KOPT-K1 (cell line): ENCODE data around the gene TCF15.
"Not testable (repeated sequence)": the region's sequence is repeated elsewhere in the genome, so short reads cannot be mapped to it uniquely, and the experiment has no call there.

Experiments used
- H3K27ac ChIP-seq: fragments of 200-600 bp; sonication (generic); 2 replicates; pipeline ENCODE4 v1.5.1; 2016; ENCODE audit warnings: antibody characterized with exemption, mild to moderate bottlenecking, low read depth, low read length; ENCODE audit not compliant: poor library complexity, severe bottlenecking
- H3K36me3 ChIP-seq: fragments of 200-600 bp; sonication (generic); 2 replicates; pipeline ENCODE4 v1.5.1; 2017; ENCODE audit warnings: antibody characterized with exemption, mild to moderate bottlenecking, low read length, moderate library complexity; ENCODE audit not compliant: insufficient read depth
- H3K9me3 ChIP-seq: fragments of 200-600 bp; sonication (generic); 2 replicates; pipeline ENCODE4 v1.5.1; 2017; ENCODE audit warnings: antibody characterized with exemption, low read length, mild to moderate bottlenecking; ENCODE audit not compliant: insufficient read depth, poor library complexity, severe bottlenecking

Gene TCF15

GRCh38 chr20:646107-646867 lies 36.2 kb upstream of the TCF15 start:
- Histone ChIP-seq H3K27ac (no peak overlapping the region), H3K9me3 (no peaks in the 10 kb centered on the region), H3K36me3 (no peaks in the 10 kb centered on the region)

- Histone ChIP-seq H3K36me3 (no peaks in the 10 kb centered on the region), H3K9me3 (no peaks in the 10 kb centered on the region), H3K27ac (no peak overlapping the region)
These were observed 35.4 kb upstream of the TCF15 start for GRCh38 chr20:645318-646106.

- no peak overlapping the region for H3K27ac ChIP-seq
- no peaks in the 10 kb centered on the region for H3K9me3 ChIP-seq
- H3K36me3 ChIP-seq = no peaks in the 10 kb centered on the region
These were observed 34.7 kb upstream of the TCF15 start for GRCh38 chr20:644692-645317.

- Histone ChIP-seq H3K27ac (no peak overlapping the region), H3K36me3 (no peaks in the 10 kb centered on the region), H3K9me3 (no peaks in the 10 kb centered on the region)
These were observed 32.5 kb upstream of the TCF15 start for GRCh38 chr20:642398-643174.

GRCh38 chr20:642013-642397 lies 31.9 kb upstream of the TCF15 start:
- H3K27ac ChIP-seq, H3K9me3 ChIP-seq, H3K36me3 ChIP-seq: not testable (repeated sequence)

- Histone ChIP-seq H3K27ac (no peak overlapping the region), H3K9me3 (no peaks in the 10 kb centered on the region), H3K36me3 (no peaks in the 10 kb centered on the region)
These were observed 31.4 kb upstream of the TCF15 start for GRCh38 chr20:641516-641875.

GRCh38 chr20:640674-641515 lies 30.8 kb upstream of the TCF15 start:
- Histone ChIP-seq H3K9me3 (no peaks in the 10 kb centered on the region), H3K36me3 (no peaks in the 10 kb centered on the region), H3K27ac (no peak overlapping the region)

GRCh38 chr20:638579-638978 lies 28.5 kb upstream of the TCF15 start:
- Histone ChIP-seq H3K9me3 (no peaks in the 10 kb centered on the region), H3K27ac (no peak overlapping the region), H3K36me3 (no peaks in the 10 kb centered on the region)

GRCh38 chr20:637559-637958 lies 27.4 kb upstream of the TCF15 start:
- Histone ChIP-seq H3K27ac (no peak overlapping the region), H3K9me3 (no peaks in the 10 kb centered on the region), H3K36me3 (no peaks in the 10 kb centered on the region)

- H3K27ac ChIP-seq = no peak overlapping the region
- H3K9me3 ChIP-seq = no peaks in the 10 kb centered on the region
- H3K36me3 ChIP-seq = no peaks in the 10 kb centered on the region
These were observed 25.8 kb upstream of the TCF15 start for GRCh38 chr20:635893-636338.

- H3K9me3 ChIP-seq = no peaks in the 10 kb centered on the region
- no peaks in the 10 kb centered on the region for H3K36me3 ChIP-seq
- H3K27ac ChIP-seq = no peak overlapping the region
These were observed 25.2 kb upstream of the TCF15 start for GRCh38 chr20:635028-635892.

- Histone ChIP-seq H3K36me3 (no peaks in the 10 kb centered on the region), H3K9me3 (no peaks in the 10 kb centered on the region), H3K27ac (no peak overlapping the region)
These were observed 24.2 kb upstream of the TCF15 start for GRCh38 chr20:634148-634925.

GRCh38 chr20:631101-631500 lies 21.0 kb upstream of the TCF15 start:
- Histone ChIP-seq H3K9me3 (peaks cover 4% of the 10 kb centered on the region), H3K27ac (no peak overlapping the region), H3K36me3 (no peaks in the 10 kb centered on the region)
